A673 (cell line): ENCODE results near the gene UBE3C.

Experiments used
- EZH2 ChIP-seq: fragments of 200-600 bp; sonication (generic); IDR thresholded peaks from 2 replicates; pipeline ENCODE4 v1.6.1; 2017; ENCODE audit warnings: borderline replicate concordance, low read depth, mild to moderate bottlenecking, mixed read lengths, antibody characterized with exemption, low read length; ENCODE audit not compliant: poor library complexity, severe bottlenecking
- TF ChIP-seq, protein P1 (sequence below): fragments of 300-800, 200-600 bp; sonication (generic); conservative IDR thresholded peaks from 2 replicates; pipeline ENCODE4 v1.5.1; 2017; ENCODE audit warnings: low read depth, mild to moderate bottlenecking, antibody characterized with exemption, low read length, moderate library complexity, mixed read lengths

GRCh38 chr7:157177983-157178381 lies 39.3 kb downstream of the UBE3C start:
- TF ChIP-seq, protein P1, sequence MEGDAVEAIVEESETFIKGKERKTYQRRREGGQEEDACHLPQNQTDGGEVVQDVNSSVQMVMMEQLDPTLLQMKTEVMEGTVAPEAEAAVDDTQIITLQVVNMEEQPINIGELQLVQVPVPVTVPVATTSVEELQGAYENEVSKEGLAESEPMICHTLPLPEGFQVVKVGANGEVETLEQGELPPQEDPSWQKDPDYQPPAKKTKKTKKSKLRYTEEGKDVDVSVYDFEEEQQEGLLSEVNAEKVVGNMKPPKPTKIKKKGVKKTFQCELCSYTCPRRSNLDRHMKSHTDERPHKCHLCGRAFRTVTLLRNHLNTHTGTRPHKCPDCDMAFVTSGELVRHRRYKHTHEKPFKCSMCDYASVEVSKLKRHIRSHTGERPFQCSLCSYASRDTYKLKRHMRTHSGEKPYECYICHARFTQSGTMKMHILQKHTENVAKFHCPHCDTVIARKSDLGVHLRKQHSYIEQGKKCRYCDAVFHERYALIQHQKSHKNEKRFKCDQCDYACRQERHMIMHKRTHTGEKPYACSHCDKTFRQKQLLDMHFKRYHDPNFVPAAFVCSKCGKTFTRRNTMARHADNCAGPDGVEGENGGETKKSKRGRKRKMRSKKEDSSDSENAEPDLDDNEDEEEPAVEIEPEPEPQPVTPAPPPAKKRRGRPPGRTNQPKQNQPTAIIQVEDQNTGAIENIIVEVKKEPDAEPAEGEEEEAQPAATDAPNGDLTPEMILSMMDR: no peak
- no peak for TF ChIP-seq EZH2
